ENCODE data around the gene TNFRSF11A. TPM values are rescaled to one million over a fixed set of nuclear protein-coding genes. Genes with fewer than 3 reads are reported as not detected.

TNFRSF11A gene
- total and polyA plus RNA-seq, 10 donors = 0.29 to 11.8 (median 4.2) TPM

DNA sequence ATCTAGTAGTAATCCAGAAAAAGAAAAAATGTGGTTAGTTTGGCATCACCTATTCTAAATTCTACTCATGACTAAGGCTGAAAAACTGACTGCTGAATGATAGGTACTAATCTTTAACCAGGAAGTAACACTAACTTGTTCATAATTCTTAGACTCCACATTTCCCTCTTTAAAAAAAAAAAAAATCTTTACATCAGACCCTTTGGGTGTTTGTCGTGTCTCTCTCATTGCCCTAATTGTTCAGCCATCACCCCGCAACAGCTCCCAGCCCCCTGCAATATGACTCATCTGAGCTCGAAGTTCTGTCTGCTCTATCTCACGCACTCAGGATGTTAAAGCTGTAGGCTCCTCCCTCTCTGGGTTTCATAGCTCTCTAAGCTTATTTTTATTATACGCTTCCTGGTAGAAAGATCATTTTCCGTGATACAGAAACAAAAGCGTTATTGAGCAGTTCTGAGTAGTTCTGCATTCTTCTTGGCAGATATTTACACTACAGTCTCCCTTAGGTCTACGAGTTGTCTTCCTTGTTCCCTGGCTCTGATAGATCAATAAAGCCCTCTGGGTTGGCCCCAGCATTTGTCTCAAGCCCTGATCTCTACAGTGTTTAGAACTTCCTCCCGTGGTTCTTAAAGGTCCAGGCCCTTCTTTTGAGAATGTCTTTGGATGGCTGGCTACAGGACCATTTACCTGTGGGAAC, 95.6 kb downstream of the TNFRSF11A start:
- DNase-seq = no peak
- H3K9me3 ChIP-seq = no peaks in the 10 kb centered on the region
- TF ChIP-seq, protein P1, sequence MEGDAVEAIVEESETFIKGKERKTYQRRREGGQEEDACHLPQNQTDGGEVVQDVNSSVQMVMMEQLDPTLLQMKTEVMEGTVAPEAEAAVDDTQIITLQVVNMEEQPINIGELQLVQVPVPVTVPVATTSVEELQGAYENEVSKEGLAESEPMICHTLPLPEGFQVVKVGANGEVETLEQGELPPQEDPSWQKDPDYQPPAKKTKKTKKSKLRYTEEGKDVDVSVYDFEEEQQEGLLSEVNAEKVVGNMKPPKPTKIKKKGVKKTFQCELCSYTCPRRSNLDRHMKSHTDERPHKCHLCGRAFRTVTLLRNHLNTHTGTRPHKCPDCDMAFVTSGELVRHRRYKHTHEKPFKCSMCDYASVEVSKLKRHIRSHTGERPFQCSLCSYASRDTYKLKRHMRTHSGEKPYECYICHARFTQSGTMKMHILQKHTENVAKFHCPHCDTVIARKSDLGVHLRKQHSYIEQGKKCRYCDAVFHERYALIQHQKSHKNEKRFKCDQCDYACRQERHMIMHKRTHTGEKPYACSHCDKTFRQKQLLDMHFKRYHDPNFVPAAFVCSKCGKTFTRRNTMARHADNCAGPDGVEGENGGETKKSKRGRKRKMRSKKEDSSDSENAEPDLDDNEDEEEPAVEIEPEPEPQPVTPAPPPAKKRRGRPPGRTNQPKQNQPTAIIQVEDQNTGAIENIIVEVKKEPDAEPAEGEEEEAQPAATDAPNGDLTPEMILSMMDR (IDR thresholded peaks at IDR 0.05 in 8 of 11, conservative IDR thresholded peaks at IDR 0.05 in 3 of 11) = no peak
- TF ChIP-seq POLR2A (IDR thresholded peaks at IDR 0.05) (no peak), POLR2AphosphoS5 (IDR thresholded peaks at IDR 0.05) (no peak)

DNA sequence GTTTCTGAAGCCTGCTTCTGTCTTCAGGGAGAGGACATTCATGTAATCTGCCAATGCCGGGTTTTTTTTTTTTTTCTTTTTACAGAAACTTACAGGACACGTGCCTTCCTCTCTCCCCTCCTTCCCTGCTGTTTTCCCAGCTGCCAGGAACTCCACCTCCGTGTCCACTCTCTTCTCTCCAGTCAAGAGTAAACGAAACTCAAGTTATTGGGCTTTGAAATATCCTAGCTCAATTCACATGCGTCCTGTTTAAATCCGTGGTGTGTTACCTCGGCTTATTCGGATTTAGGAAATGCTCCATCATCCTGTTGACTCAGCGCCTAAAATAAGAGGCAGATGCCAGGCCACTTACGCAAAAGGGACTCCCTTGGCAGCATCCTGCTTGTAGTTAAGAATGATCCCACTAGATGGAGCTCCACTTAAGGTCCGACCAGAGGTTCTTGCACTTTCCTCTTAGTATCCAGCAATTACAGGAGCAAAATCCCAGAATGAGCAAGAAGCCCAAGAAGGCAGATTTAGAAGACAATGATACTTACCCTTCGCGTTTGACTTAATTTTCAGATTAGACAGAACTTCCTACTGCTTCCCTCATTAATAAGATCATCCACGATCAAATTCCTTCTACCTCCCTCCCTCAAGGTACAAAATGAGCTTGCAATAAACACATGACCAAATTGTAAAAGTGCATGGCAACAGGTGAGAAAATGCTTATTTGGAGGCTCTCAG, 100.5 kb downstream of the TNFRSF11A start:
- 9 to 14% (median 12%) methylated on average over 14 of the region's 14 CpGs for WGBS, 5 donors
- TF ChIP-seq, protein P1 (IDR thresholded peaks at IDR 0.05 in 8 of 11, conservative IDR thresholded peaks at IDR 0.05 in 3 of 11) = peak; percentile 72 to 94 (median 86)
- TF ChIP-seq POLR2A (IDR thresholded peaks at IDR 0.05) = no peak
- peak in 1 of 3 donors; percentile 82 for TF ChIP-seq POLR2AphosphoS5 (IDR thresholded peaks at IDR 0.05)
- Histone ChIP-seq H3K4me1 (peaks cover 0 to 38% (median 20%) of the 10 kb centered on the region in 6 donors), H3K27ac (peak overlapping the region; percentile 22 to 82 (median 77)), H3K9me3 (peaks cover 0 to 14% (median 4%) of the 10 kb centered on the region in 8 donors), H3K27me3 (replicated peaks in 1 of 7) (no peaks in the 10 kb centered on the region), H3K4me3 (peak overlapping the region in 2 of 8 donors; percentile 15 to 44), H3K36me3 (no peaks in the 10 kb centered on the region)
- intact Hi-C loops (cut with DNase I; ENCODE audit: low total_unique reads) = loop anchor here (5.0 kb wide), 2 partner anchors 97 to 147 kb away; partner anchors contain the start of gene ZCCHC2
- DNase-seq = no peak

More for the DNA sequence above, 95.6 kb downstream of the TNFRSF11A start:
- Histone ChIP-seq H3K27ac (peak overlapping the region; percentile 15 to 74 (median 60)), H3K4me1 (peaks cover 0 to 24% (median 7%) of the 10 kb centered on the region in 6 donors), H3K4me3 (peak overlapping the region in 2 of 8 donors; percentile 17 to 30), H3K27me3 (replicated peaks in 1 of 7) (no peaks in the 10 kb centered on the region), H3K36me3 (no peaks in the 10 kb centered on the region)
- WGBS, 5 donors = 11 to 27% (median 18%) methylated on average over 9 of the region's 9 CpGs
- intact Hi-C loops (cut with DNase I; ENCODE audit: low total_unique reads) = no loop called here

DNA sequence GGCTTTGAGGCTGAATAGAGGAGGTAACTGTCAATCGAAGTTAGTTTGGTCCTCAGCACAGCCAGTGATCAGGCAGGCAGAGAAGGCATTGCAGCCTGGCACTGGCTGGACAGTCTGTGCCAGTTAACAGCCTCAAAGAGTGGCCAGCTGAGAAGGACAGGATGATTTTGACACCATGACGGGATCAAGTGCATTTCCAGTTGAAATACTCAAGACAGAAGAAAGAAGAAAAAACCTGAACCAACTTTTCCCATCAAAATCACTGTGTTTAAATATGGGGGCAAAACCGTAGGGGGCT, 101.0 kb downstream of the TNFRSF11A start:
- TF ChIP-seq POLR2A (IDR thresholded peaks at IDR 0.05) (no peak), POLR2AphosphoS5 (IDR thresholded peaks at IDR 0.05) (no peak)
- TF ChIP-seq, protein P1 (IDR thresholded peaks at IDR 0.05 in 8 of 11, conservative IDR thresholded peaks at IDR 0.05 in 3 of 11) = no peak
- intact Hi-C loops (cut with DNase I; ENCODE audit: low total_unique reads) = loop anchor here (5.0 kb wide), 2 partner anchors 96 to 146 kb away; partner anchors contain the start of gene ZCCHC2
- no peak overlapping the region for H3K4me3 ChIP-seq
- WGBS, 5 donors = 62 to 81% (median 70%) methylated on average over 3 of the region's 3 CpGs
- no peaks in the 10 kb centered on the region for H3K27me3 ChIP-seq (replicated peaks in 1 of 7)
- H3K27ac ChIP-seq = peak overlapping the region in 5 of 8 donors; percentile 76 to 82 (median 78)
- H3K9me3 ChIP-seq = peaks cover 0 to 14% (median 4%) of the 10 kb centered on the region in 8 donors
- no peak for DNase-seq
- peaks cover 0 to 34% (median 18%) of the 10 kb centered on the region in 6 donors for H3K4me1 ChIP-seq
- H3K36me3 ChIP-seq = no peaks in the 10 kb centered on the region

DNA sequence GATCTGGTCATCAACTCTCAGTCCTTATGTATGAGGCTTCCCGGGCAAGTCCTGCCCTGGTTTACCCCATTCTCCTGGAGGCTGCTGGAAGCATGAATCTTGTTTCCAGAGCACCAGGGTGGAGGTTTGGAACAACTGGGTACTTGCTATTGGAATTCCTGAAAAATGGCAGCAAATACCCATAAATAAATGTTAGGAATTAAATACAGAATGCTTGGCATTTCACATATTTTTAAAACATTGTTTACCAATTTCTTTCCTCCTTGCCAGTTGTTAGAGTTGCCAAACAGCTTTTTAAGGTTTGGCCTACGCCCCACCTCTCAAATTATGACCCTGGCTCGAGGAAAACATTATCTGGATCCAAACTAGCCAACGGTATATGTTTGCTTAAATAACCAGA, 107.1 kb downstream of the TNFRSF11A start:
- no peaks in the 10 kb centered on the region for H3K36me3 ChIP-seq
- no peak overlapping the region for H3K27ac ChIP-seq
- peaks cover 0 to 22% (median 9%) of the 10 kb centered on the region in 6 donors for H3K4me1 ChIP-seq
- no peak overlapping the region for H3K4me3 ChIP-seq
- TF ChIP-seq POLR2AphosphoS5 (IDR thresholded peaks at IDR 0.05) = no peak
- TF ChIP-seq, protein P1 (IDR thresholded peaks at IDR 0.05 in 8 of 11, conservative IDR thresholded peaks at IDR 0.05 in 3 of 11) = no peak
- TF ChIP-seq POLR2A (IDR thresholded peaks at IDR 0.05) = no peak
- no peaks in the 10 kb centered on the region for H3K27me3 ChIP-seq (replicated peaks in 1 of 7)
- intact Hi-C loops (cut with DNase I; ENCODE audit: low total_unique reads) = no loop called here
- 80 to 88% (median 84%) methylated on average over 4 of the region's 4 CpGs for WGBS, 5 donors
- peaks cover 0 to 14% (median 4%) of the 10 kb centered on the region in 8 donors for H3K9me3 ChIP-seq
- no peak for DNase-seq

Data from spleen (tissue), 11 donors.